ENCODE measurements around the gene OSTM1. TPM values are rescaled to one million over a fixed set of nuclear protein-coding genes. Genes with fewer than 3 reads are reported as not detected.
"Not testable (repeated sequence)": the region's sequence is repeated elsewhere in the genome, so short reads cannot be mapped to it uniquely, and the experiment has no call there.

OSTM1 gene
- total and polyA plus RNA-seq, 2 donors, result 20.9 to 31.2 TPM

DNA sequence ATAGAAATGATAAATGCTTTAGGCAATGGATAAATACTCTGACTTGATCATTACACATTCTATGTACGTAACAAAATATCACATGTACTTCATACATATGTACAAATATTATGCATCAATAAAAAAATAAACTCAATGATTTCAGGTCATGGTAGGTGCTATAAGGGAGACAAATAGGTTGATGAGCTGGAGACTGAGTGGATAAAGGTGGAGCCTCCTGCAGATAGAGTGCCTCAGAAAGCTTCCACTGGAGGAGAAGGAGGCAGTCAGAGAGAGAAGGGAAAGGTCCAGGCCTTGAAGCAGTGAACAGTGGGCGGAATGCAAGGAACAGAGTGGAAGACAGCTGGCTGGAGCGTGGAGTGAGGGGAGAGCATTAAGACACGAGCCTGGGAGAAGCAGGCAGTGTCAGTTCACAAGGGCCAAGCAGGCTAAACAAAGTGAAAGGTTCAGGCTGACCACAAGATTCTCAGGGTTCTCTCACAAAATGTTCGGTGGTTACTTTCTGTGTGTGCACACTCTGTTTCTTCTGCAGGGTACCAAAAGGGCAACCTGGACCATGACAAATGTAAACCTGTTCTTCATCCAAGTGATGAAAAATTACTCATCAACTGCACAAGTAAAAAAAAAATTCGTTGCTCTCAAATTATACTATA lies 60.6 kb downstream of the OSTM1 start:
- H3K9me3 ChIP-seq (ENCODE audit: control insufficient read depth in 2 of 2, insufficient read depth in 1 of 2, low read length in 1 of 2), result peaks cover 0 to 8% of the 10 kb centered on the region in 2 donors
- H3K4me3 ChIP-seq (ENCODE audit: low read length in 2 of 2), result no peak overlapping the region
- H3K36me3 ChIP-seq (ENCODE audit: control insufficient read depth in 2 of 2, insufficient read depth in 2 of 2, low read length in 1 of 2), result no peaks in the 10 kb centered on the region
- no peaks in the 10 kb centered on the region for H3K27me3 ChIP-seq (ENCODE audit: control insufficient read depth in 2 of 2, insufficient read depth in 1 of 2, low read length in 1 of 2)
- no peak overlapping the region for H3K27ac ChIP-seq (ENCODE audit: low read depth in 1 of 2, low read length in 1 of 2)
- 88% methylated on average over 6 of the region's 6 CpGs for WGBS
- no peaks in the 10 kb centered on the region for H3K4me1 ChIP-seq (ENCODE audit: control insufficient read depth in 2 of 2, insufficient read depth in 2 of 2, low read length in 2 of 2)
- no peak for DNase-seq (ENCODE audit: low read depth in 6 of 9, low spot score in 9 of 9)

DNA sequence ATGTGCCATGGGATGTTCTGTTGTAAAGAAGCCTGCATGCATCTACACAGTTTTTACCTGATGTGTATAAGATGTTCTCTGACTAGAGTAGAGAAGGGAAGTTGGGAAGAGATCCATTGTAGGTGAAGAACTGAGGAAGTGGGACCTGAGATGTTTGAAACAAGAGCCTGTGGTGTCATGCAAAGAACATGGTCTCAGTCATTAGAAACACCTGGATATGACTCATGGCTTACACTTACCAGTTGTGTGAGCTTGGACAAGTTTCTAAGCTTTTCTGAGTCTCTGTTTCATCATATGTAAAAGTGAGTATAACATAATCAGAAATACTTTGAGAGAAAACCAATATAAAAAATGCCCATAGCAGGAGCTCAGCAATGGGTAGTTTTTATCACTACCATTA lies 64.6 kb downstream of the OSTM1 start:
- Histone ChIP-seq H3K27ac (ENCODE audit: low read depth in 1 of 2, low read length in 1 of 2) (no peak overlapping the region), H3K9me3 (ENCODE audit: control insufficient read depth in 2 of 2, insufficient read depth in 1 of 2, low read length in 1 of 2) (peaks cover 0 to 9% of the 10 kb centered on the region in 2 donors), H3K27me3 (ENCODE audit: control insufficient read depth in 2 of 2, insufficient read depth in 1 of 2, low read length in 1 of 2) (no peaks in the 10 kb centered on the region), H3K4me3 (ENCODE audit: low read length in 2 of 2) (no peak overlapping the region), H3K36me3 (ENCODE audit: control insufficient read depth in 2 of 2, insufficient read depth in 2 of 2, low read length in 1 of 2) (no peaks in the 10 kb centered on the region), H3K4me1 (ENCODE audit: control insufficient read depth in 2 of 2, insufficient read depth in 2 of 2, low read length in 2 of 2) (no peaks in the 10 kb centered on the region)
- no peak for DNase-seq (ENCODE audit: low read depth in 6 of 9, low spot score in 9 of 9)

DNA sequence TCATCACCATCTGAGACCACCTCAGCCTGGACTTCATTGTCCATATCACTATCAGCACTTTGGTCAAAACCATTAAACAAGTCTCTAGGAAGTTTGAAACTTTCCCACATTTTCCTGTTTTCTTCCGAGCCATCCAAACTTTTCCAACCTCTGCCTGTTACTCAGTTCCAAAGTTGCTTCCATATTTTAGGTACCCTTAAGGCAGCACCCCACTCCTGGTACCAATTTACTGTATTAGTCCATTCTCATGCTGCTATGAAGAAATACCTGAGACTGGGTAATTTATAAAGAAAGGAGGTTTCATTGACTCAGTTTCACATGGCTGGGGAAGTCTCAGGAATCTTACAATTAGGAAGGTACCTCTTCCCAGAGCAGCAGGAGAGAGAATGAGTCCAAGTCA lies 65.3 kb downstream of the OSTM1 start:
- H3K27me3 ChIP-seq (ENCODE audit: control insufficient read depth in 2 of 2, insufficient read depth in 1 of 2, low read length in 1 of 2); H3K36me3 ChIP-seq (ENCODE audit: control insufficient read depth in 2 of 2, insufficient read depth in 2 of 2, low read length in 1 of 2); H3K4me1 ChIP-seq (ENCODE audit: control insufficient read depth in 2 of 2, insufficient read depth in 2 of 2, low read length in 2 of 2); DNase-seq (ENCODE audit: low read depth in 6 of 9, low spot score in 9 of 9); H3K4me3 ChIP-seq (ENCODE audit: low read length in 2 of 2); H3K9me3 ChIP-seq (ENCODE audit: control insufficient read depth in 2 of 2, insufficient read depth in 1 of 2, low read length in 1 of 2); H3K27ac ChIP-seq (ENCODE audit: low read depth in 1 of 2, low read length in 1 of 2): not testable (repeated sequence)
- WGBS, result 97% methylated on average over 1 of the region's 1 CpG

DNA sequence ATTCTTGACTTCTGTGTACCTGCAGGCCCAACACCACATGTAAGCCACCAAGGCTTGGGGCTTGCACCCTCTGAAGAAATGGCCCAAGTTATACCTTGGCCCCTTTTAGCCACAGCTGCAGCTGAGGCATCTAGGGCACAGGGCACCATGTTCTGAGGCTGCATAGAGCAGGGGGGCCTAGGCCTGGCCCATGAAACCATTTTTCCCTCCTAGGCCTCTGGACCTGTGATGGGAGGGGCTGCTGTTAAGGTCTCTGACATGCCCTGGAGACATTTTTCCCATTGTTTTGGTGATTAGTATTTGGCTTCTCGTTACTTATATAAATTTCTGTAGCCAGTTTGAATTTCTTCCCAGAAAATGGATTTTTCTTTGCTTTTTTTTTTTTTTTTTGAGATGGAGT lies 66.2 kb downstream of the OSTM1 start:
- Histone ChIP-seq H3K27ac (ENCODE audit: low read depth in 1 of 2, low read length in 1 of 2) (no peak overlapping the region), H3K4me3 (ENCODE audit: low read length in 2 of 2) (no peak overlapping the region), H3K9me3 (ENCODE audit: control insufficient read depth in 2 of 2, insufficient read depth in 1 of 2, low read length in 1 of 2) (peaks cover 0 to 9% of the 10 kb centered on the region in 2 donors), H3K27me3 (ENCODE audit: control insufficient read depth in 2 of 2, insufficient read depth in 1 of 2, low read length in 1 of 2) (no peaks in the 10 kb centered on the region), H3K4me1 (ENCODE audit: control insufficient read depth in 2 of 2, insufficient read depth in 2 of 2, low read length in 2 of 2) (no peaks in the 10 kb centered on the region), H3K36me3 (ENCODE audit: control insufficient read depth in 2 of 2, insufficient read depth in 2 of 2, low read length in 1 of 2) (no peaks in the 10 kb centered on the region)
- WGBS, result 63% methylated on average over 1 of the region's 1 CpG
- no peak for DNase-seq (ENCODE audit: low read depth in 6 of 9, low spot score in 9 of 9)

DNA sequence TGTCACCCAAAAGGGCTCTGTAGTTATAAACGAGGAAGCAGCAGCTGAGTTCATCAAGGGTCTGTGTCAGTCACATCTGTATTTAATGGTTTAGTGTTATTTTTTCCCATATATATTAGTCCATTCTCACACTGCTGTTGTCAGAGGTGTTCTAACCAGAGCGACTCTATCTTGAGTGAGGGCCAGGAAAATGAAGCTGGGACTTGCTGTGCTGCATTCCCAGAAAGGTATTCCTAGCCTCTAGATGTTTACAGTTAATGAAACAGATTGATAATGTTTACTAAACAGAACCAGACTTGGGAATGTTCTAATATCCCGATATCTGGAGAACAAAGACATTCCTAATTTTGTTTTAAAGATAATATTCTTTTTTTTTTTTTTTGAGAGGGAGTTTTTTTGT lies 68.6 kb downstream of the OSTM1 start:
- H3K4me1 ChIP-seq (ENCODE audit: control insufficient read depth in 2 of 2, insufficient read depth in 2 of 2, low read length in 2 of 2), result no peaks in the 10 kb centered on the region
- H3K4me3 ChIP-seq (ENCODE audit: low read length in 2 of 2), result no peak overlapping the region
- no peak for DNase-seq (ENCODE audit: low read depth in 6 of 9, low spot score in 9 of 9)
- peaks cover 0 to 9% of the 10 kb centered on the region in 2 donors for H3K9me3 ChIP-seq (ENCODE audit: control insufficient read depth in 2 of 2, insufficient read depth in 1 of 2, low read length in 1 of 2)
- H3K36me3 ChIP-seq (ENCODE audit: control insufficient read depth in 2 of 2, insufficient read depth in 2 of 2, low read length in 1 of 2), result no peaks in the 10 kb centered on the region
- no peak overlapping the region for H3K27ac ChIP-seq (ENCODE audit: low read depth in 1 of 2, low read length in 1 of 2)
- no peaks in the 10 kb centered on the region for H3K27me3 ChIP-seq (ENCODE audit: control insufficient read depth in 2 of 2, insufficient read depth in 1 of 2, low read length in 1 of 2)
- WGBS, result 94% methylated on average over 3 of the region's 3 CpGs

DNA sequence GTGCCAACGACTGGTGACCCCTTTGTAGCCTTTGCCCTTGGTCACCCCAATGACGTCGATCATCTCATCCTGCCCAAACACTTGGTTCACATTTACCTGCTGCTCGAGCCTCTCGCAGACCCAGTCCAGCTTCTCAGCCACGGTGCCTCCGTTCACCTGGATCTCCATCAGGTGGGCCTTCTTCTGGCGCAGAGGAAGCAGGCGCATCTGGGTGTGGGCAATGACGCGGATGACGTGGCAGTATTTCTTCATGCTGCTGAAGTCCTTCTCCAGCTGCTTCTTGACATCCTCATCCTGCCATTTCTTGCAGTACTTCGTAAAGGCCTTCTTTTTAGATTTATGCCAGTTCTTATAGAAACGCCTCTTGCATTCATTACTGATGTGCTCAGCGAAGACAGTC lies 69.7 kb downstream of the OSTM1 start:
- no peak overlapping the region for H3K27ac ChIP-seq (ENCODE audit: low read depth in 1 of 2, low read length in 1 of 2)
- H3K27me3 ChIP-seq (ENCODE audit: control insufficient read depth in 2 of 2, insufficient read depth in 1 of 2, low read length in 1 of 2), result no peaks in the 10 kb centered on the region
- peaks cover 0 to 9% of the 10 kb centered on the region in 2 donors for H3K9me3 ChIP-seq (ENCODE audit: control insufficient read depth in 2 of 2, insufficient read depth in 1 of 2, low read length in 1 of 2)
- no peak for DNase-seq (ENCODE audit: low read depth in 6 of 9, low spot score in 9 of 9)
- H3K36me3 ChIP-seq (ENCODE audit: control insufficient read depth in 2 of 2, insufficient read depth in 2 of 2, low read length in 1 of 2), result no peaks in the 10 kb centered on the region
- no peaks in the 10 kb centered on the region for H3K4me1 ChIP-seq (ENCODE audit: control insufficient read depth in 2 of 2, insufficient read depth in 2 of 2, low read length in 2 of 2)
- 95% methylated on average over 15 of the region's 15 CpGs for WGBS
- H3K4me3 ChIP-seq (ENCODE audit: low read length in 2 of 2), result no peak overlapping the region

DNA sequence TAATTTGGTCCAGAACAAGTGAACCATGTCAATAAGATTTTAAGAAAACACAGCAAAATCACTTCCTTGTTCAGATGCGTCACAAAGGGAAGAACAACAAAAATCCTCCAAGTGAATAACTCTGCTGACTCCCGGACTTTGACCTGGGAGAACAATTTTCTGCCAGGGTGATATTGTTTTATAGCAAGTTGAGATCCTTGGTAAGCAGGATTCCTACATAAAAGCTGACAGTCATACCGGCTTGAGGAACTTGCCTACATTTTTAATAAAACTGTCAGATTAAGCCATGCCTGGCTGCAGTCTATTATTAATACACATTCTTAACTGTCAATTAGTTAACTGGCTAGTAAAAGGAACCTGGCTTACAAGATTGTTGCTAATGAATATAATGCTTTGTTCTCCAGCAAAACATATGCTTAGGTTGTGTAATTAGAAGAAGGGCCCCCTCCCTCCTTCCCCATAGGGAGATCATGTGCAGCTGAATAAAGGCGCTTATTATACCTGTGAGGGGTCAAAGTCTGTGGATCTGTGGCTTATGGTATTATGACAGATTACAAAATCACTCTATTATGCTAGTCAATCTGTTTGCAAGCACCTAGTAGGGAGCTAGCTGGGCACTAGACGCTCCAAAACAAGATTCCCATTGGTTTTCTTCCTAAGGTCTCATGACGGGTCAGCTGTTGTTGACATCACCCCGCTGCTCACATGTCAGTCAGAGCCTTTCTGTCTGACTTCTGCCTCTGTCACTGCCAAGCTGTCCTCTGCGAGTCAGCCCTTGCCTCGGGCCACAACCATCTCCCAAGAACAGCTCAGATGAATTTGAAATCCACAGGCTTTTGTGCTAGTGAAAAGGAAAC lies 71.9 kb downstream of the OSTM1 start:
- 88% methylated on average over 9 of the region's 9 CpGs for WGBS
- DNase-seq (ENCODE audit: low read depth in 6 of 9, low spot score in 9 of 9), result no peak
- Histone ChIP-seq H3K27me3 (ENCODE audit: control insufficient read depth in 2 of 2, insufficient read depth in 1 of 2, low read length in 1 of 2) (no peaks in the 10 kb centered on the region), H3K4me1 (ENCODE audit: control insufficient read depth in 2 of 2, insufficient read depth in 2 of 2, low read length in 2 of 2) (no peaks in the 10 kb centered on the region), H3K9me3 (ENCODE audit: control insufficient read depth in 2 of 2, insufficient read depth in 1 of 2, low read length in 1 of 2) (no peaks in the 10 kb centered on the region), H3K36me3 (ENCODE audit: control insufficient read depth in 2 of 2, insufficient read depth in 2 of 2, low read length in 1 of 2) (no peaks in the 10 kb centered on the region), H3K27ac (ENCODE audit: low read depth in 1 of 2, low read length in 1 of 2) (no peak overlapping the region), H3K4me3 (ENCODE audit: low read length in 2 of 2) (no peak overlapping the region)

DNA sequence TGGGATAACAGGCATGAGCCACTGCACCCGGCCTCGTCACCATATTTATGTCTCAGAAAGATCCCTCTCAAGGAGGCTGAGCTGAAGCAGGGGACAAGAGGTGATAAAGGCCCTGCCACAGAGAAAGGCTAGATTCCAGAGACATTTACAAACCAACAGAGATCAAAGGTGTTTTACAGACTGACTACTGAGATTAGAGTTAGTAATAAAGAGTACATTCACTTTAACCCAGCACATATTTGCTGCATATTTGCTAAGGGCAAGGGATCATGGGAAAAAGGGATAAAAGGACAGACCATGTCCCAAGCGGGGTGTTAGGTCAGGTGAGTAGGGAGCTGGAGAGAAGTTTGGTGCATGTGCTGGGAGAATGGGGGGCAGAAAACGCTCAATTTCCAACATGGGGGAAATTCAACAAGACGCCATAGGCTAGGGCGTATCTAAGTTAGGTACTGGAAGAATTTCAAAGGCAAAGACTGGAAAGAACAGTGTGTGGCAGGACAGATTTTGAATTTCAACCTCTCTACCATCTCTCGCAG lies 72.8 kb downstream of the OSTM1 start:
- Histone ChIP-seq H3K4me3 (ENCODE audit: low read length in 2 of 2) (no peak overlapping the region), H3K27me3 (ENCODE audit: control insufficient read depth in 2 of 2, insufficient read depth in 1 of 2, low read length in 1 of 2) (no peaks in the 10 kb centered on the region), H3K36me3 (ENCODE audit: control insufficient read depth in 2 of 2, insufficient read depth in 2 of 2, low read length in 1 of 2) (no peaks in the 10 kb centered on the region), H3K4me1 (ENCODE audit: control insufficient read depth in 2 of 2, insufficient read depth in 2 of 2, low read length in 2 of 2) (no peaks in the 10 kb centered on the region), H3K27ac (ENCODE audit: low read depth in 1 of 2, low read length in 1 of 2) (no peak overlapping the region), H3K9me3 (ENCODE audit: control insufficient read depth in 2 of 2, insufficient read depth in 1 of 2, low read length in 1 of 2) (no peaks in the 10 kb centered on the region)
- 93% methylated on average over 7 of the region's 7 CpGs for WGBS
- DNase-seq (ENCODE audit: low read depth in 6 of 9, low spot score in 9 of 9), result no peak

DNA sequence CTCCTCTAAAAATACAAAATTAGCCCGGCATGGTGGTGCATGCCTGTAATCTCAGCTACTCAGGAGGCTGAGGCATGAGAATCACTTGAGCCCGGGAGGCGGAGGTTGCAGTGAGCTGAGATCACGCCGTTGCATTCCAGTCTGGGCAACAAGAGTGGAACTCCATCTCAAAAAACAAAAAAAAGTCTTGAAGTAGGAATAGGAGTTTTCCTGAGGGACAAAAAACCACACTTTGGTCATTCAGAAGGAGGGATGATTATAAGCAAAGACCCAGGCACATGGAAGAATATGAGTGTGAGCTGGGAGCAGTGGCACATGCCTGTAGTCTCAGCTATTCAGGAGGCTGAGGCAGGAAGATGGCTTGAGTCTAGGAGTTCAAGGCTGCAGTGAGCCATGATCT lies 74.3 kb downstream of the OSTM1 start:
- WGBS, result 91% methylated on average over 5 of the region's 5 CpGs
- H3K4me3 ChIP-seq (ENCODE audit: low read length in 2 of 2); H3K27ac ChIP-seq (ENCODE audit: low read depth in 1 of 2, low read length in 1 of 2); H3K9me3 ChIP-seq (ENCODE audit: control insufficient read depth in 2 of 2, insufficient read depth in 1 of 2, low read length in 1 of 2); H3K36me3 ChIP-seq (ENCODE audit: control insufficient read depth in 2 of 2, insufficient read depth in 2 of 2, low read length in 1 of 2); H3K4me1 ChIP-seq (ENCODE audit: control insufficient read depth in 2 of 2, insufficient read depth in 2 of 2, low read length in 2 of 2); DNase-seq (ENCODE audit: low read depth in 6 of 9, low spot score in 9 of 9); H3K27me3 ChIP-seq (ENCODE audit: control insufficient read depth in 2 of 2, insufficient read depth in 1 of 2, low read length in 1 of 2): not testable (repeated sequence)

Measured in thymus (tissue), 11 donors.